ENCODE measurements around the gene CHST13. TPM values are rescaled to one million over a fixed set of nuclear protein-coding genes. Genes with fewer than 3 reads are reported as not detected.

Gene CHST13
- total RNA-seq, 1 experiment from 2014 or later: not detected

- intact Hi-C loops (cut with micrococcal nuclease): no loop called here
- H3K9me2 ChIP-seq (replicated peaks; ENCODE audit: low read length): no peaks in the 10 kb centered on the region
- no peaks in the 10 kb centered on the region for H3K79me2 ChIP-seq (ENCODE audit: low read length)
- ATAC-seq: no peak
- CTCF ChIA-PET: no interaction called here
- H3K27me3 ChIP-seq (ENCODE audit: low read length): no peaks in the 10 kb centered on the region
- TF ChIP-seq EZH2phosphoT487 (IDR thresholded peaks at IDR 0.05; ENCODE audit: borderline replicate concordance, low read length): no peak
- TF ChIP-seq, protein P1, sequence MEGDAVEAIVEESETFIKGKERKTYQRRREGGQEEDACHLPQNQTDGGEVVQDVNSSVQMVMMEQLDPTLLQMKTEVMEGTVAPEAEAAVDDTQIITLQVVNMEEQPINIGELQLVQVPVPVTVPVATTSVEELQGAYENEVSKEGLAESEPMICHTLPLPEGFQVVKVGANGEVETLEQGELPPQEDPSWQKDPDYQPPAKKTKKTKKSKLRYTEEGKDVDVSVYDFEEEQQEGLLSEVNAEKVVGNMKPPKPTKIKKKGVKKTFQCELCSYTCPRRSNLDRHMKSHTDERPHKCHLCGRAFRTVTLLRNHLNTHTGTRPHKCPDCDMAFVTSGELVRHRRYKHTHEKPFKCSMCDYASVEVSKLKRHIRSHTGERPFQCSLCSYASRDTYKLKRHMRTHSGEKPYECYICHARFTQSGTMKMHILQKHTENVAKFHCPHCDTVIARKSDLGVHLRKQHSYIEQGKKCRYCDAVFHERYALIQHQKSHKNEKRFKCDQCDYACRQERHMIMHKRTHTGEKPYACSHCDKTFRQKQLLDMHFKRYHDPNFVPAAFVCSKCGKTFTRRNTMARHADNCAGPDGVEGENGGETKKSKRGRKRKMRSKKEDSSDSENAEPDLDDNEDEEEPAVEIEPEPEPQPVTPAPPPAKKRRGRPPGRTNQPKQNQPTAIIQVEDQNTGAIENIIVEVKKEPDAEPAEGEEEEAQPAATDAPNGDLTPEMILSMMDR (conservative IDR thresholded peaks at IDR 0.05; ENCODE audit: low read depth, low read length): no peak
- H3F3A ChIP-seq (ENCODE audit: low read length, unreplicated experiment): no peaks in the 10 kb centered on the region
- no peak overlapping the region for H3K27ac ChIP-seq (ENCODE audit: low read length)
- no peak for DNase-seq
- H3K4me3 ChIP-seq (ENCODE audit: low read length): no peak overlapping the region
- H2AFZ ChIP-seq (ENCODE audit: low read length): no peak overlapping the region
- POLR2A ChIA-PET (ENCODE audit: unreplicated experiment): no interaction called here
- H3K36me3 ChIP-seq (ENCODE audit: low read depth, low read length): no peaks in the 10 kb centered on the region
- H3K4me2 ChIP-seq (ENCODE audit: low read length): no peak overlapping the region
- H3K9ac ChIP-seq (ENCODE audit: low read length): no peak overlapping the region
- H4K20me1 ChIP-seq (ENCODE audit: low read length): no peaks in the 10 kb centered on the region
- no TSS peak for BruUV-seq (replicated peaks)
- peaks cover 7% of the 10 kb centered on the region; the same call in 1 of the 2 replicates for H3K4me1 ChIP-seq (ENCODE audit: insufficient read depth, low read length)
- no peaks in the 10 kb centered on the region for H3K9me3 ChIP-seq (ENCODE audit: low read length)
Measured at GRCh38 chr3:126482503-126483255, 41.3 kb upstream of the CHST13 start.

DNA sequence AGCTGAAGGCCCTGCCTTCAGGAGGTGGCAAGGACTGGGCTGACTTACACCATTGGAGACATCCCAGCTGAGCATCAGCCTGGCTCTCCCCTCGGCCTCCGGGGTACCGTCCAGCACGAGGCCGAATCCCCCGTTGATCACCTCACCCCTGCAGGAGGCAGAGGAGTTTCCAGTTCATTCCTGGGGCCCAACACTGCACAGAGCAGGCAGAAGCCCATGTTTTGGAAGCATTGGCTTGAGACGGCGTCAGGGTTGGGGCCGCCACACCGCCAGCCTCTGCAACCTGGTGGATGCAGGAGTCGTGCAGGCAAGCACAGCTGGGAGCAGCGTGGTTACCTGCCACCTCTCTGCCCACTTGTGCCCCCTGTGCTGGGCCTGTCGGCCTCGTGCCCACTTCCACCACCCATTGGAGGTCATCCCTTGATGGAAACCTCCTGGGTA is 40.6 kb upstream of the CHST13 start:
- Histone ChIP-seq H2AFZ (ENCODE audit: low read length) (no peak overlapping the region), H3K9me3 (ENCODE audit: low read length) (no peaks in the 10 kb centered on the region), H3K4me3 (ENCODE audit: low read length) (no peak overlapping the region), H3F3A (ENCODE audit: low read length, unreplicated experiment) (no peaks in the 10 kb centered on the region), H4K20me1 (ENCODE audit: low read length) (no peaks in the 10 kb centered on the region), H3K36me3 (ENCODE audit: low read depth, low read length) (no peaks in the 10 kb centered on the region), H3K4me1 (ENCODE audit: insufficient read depth, low read length) (peaks cover 7% of the 10 kb centered on the region; the same call in 1 of the 2 replicates), H3K9me2 (replicated peaks; ENCODE audit: low read length) (no peaks in the 10 kb centered on the region), H3K4me2 (ENCODE audit: low read length) (no peak overlapping the region), H3K27me3 (ENCODE audit: low read length) (no peaks in the 10 kb centered on the region), H3K79me2 (ENCODE audit: low read length) (no peaks in the 10 kb centered on the region), H3K9ac (ENCODE audit: low read length) (no peak overlapping the region), H3K27ac (ENCODE audit: low read length) (no peak overlapping the region)
- DNase-seq: no peak
- POLR2A ChIA-PET (ENCODE audit: unreplicated experiment): no interaction called here
- intact Hi-C loops (cut with micrococcal nuclease): no loop called here
- BruUV-seq (replicated peaks): no TSS peak
- ATAC-seq: no peak
- TF ChIP-seq, protein P1 (conservative IDR thresholded peaks at IDR 0.05; ENCODE audit: low read depth, low read length): no peak
- TF ChIP-seq EZH2 (IDR thresholded peaks at IDR 0.05; ENCODE audit: low read length, unreplicated experiment) (no peak), EZH2phosphoT487 (IDR thresholded peaks at IDR 0.05; ENCODE audit: borderline replicate concordance, low read length) (no peak)
- CTCF ChIA-PET: no interaction called here

DNA sequence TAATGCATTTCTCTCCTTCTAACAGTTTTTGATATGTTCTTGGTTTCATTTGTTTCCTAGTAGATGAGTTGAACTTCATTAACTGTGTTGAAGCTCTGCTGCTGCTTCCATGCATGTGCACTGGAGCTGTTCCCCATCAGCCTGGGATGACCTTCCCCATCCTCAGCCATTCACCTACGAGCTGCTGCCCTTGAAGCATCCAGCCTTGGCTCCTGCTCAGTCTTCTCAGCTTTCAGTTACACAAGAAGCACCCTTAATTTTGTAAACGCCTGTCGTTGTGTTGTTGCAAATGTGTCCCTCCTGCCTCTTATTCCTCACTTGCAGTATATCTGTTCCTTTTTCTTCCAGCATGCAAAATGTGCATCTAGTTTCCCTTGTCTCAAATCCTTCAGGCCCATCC is 39.8 kb upstream of the CHST13 start:
- Histone ChIP-seq H3F3A (ENCODE audit: low read length, unreplicated experiment) (no peaks in the 10 kb centered on the region), H3K4me2 (ENCODE audit: low read length) (no peak overlapping the region), H3K27ac (ENCODE audit: low read length) (no peak overlapping the region), H3K27me3 (ENCODE audit: low read length) (no peaks in the 10 kb centered on the region), H3K79me2 (ENCODE audit: low read length) (no peaks in the 10 kb centered on the region), H3K9ac (ENCODE audit: low read length) (no peak overlapping the region), H3K9me2 (replicated peaks; ENCODE audit: low read length) (no peaks in the 10 kb centered on the region), H3K4me1 (ENCODE audit: insufficient read depth, low read length) (peaks cover 7% of the 10 kb centered on the region; the same call in 1 of the 2 replicates), H3K9me3 (ENCODE audit: low read length) (no peaks in the 10 kb centered on the region), H2AFZ (ENCODE audit: low read length) (no peak overlapping the region), H3K36me3 (ENCODE audit: low read depth, low read length) (no peaks in the 10 kb centered on the region), H3K4me3 (ENCODE audit: low read length) (no peak overlapping the region), H4K20me1 (ENCODE audit: low read length) (no peaks in the 10 kb centered on the region)
- ATAC-seq (no peak), DNase-seq (no peak)
- POLR2A ChIA-PET (ENCODE audit: unreplicated experiment): no interaction called here
- no peak for TF ChIP-seq EZH2 (IDR thresholded peaks at IDR 0.05; ENCODE audit: low read length, unreplicated experiment)
- TF ChIP-seq EZH2phosphoT487 (IDR thresholded peaks at IDR 0.05; ENCODE audit: borderline replicate concordance, low read length): no peak
- TF ChIP-seq, protein P1 (conservative IDR thresholded peaks at IDR 0.05; ENCODE audit: low read depth, low read length): no peak
- CTCF ChIA-PET: no interaction called here
- intact Hi-C loops (cut with micrococcal nuclease): no loop called here
- no TSS peak for BruUV-seq (replicated peaks)
